PC-9 (cell line): ENCODE results near the gene ERMAP. TPM values are rescaled to one million over a fixed set of nuclear protein-coding genes. Genes with fewer than 3 reads are reported as not detected.

Experiments used
- BruUV-seq: library from RNA; stranded (reverse); fragments of 400-500 nt; replicated peaks from 2 replicates; lab custom pipeline; 2021; lab: Mats Ljungman, UMichigan
- CTCF ChIA-PET: fragments of 300-600 bp; sonication (Branson Sonifier 250); formaldehyde crosslinking; loops from one replicate; lab custom pipeline; 2022; ENCODE audit warnings: antibody characterized with exemption; lab: Charles Lee
- POLR2A ChIA-PET: fragments of 300-600 bp; sonication (Branson Sonifier 250); formaldehyde crosslinking; loops from one replicate; lab custom pipeline; 2022; ENCODE audit warnings: antibody characterized with exemption; ENCODE audit not compliant: unreplicated experiment; lab: Charles Lee
- DNase-seq, 2 experiments: peaks; one replicate each; pipeline versions ENCODE4 v3.0.0 to v3.0.0-alpha.2; 2015 to 2022; ENCODE audit warnings: mixed read lengths in 1 of 2
- H2AFZ ChIP-seq: fragments of 200-600 bp; sonication (generic); 2 replicates; pipeline ENCODE4 v1.8.1; 2017; ENCODE audit warnings: antibody characterized with exemption
- H3F3A ChIP-seq: fragments of 200-600 bp; sonication (generic); 2 replicates; pipeline ENCODE4 v1.8.1; 2017; ENCODE audit warnings: antibody characterized with exemption, mild to moderate bottlenecking, low read depth; ENCODE audit not compliant: insufficient read depth
- H3K27ac ChIP-seq: fragments of 200-600 bp; sonication (generic); 2 replicates; pipeline ENCODE4 v1.6.1; 2016; ENCODE audit warnings: mixed run types
- H3K27me3 ChIP-seq: fragments of 200-600 bp; sonication (generic); 2 replicates; pipeline ENCODE4 v1.6.1; 2016; ENCODE audit warnings: low read depth, mixed run types; ENCODE audit not compliant: insufficient read depth
- H3K36me3 ChIP-seq: fragments of 200-600 bp; sonication (generic); 2 replicates; pipeline ENCODE4 v1.6.1; 2016; ENCODE audit warnings: low read depth, mixed run types
- H3K4me1 ChIP-seq: fragments of 200-600 bp; sonication (generic); replicated peaks from 2 replicates; pipeline ENCODE4 v1.6.1; 2016; ENCODE audit warnings: mixed run types; ENCODE audit not compliant: insufficient read depth
- H3K4me2 ChIP-seq: fragments of 200-600 bp; sonication (generic); 2 replicates; pipeline ENCODE4 v1.6.1; 2017; ENCODE audit warnings: mixed run types
- H3K4me3 ChIP-seq: fragments of 200-600 bp; sonication (generic); 2 replicates; pipeline ENCODE4 v1.6.1; 2016; ENCODE audit warnings: mixed run types
- H3K79me2 ChIP-seq: fragments of 200-600 bp; sonication (generic); 2 replicates; pipeline ENCODE4 v1.6.1; 2017; ENCODE audit warnings: low read depth, mixed run types
- H3K9me2 ChIP-seq: fragments of 200-600 bp; sonication (generic); 2 replicates; pipeline ENCODE4 v1.8.1; 2017; ENCODE audit warnings: mild to moderate bottlenecking; ENCODE audit not compliant: insufficient read depth
- H3K9me3 ChIP-seq: fragments of 200-600 bp; sonication (generic); 2 replicates; pipeline ENCODE4 v1.8.1; 2016; ENCODE audit warnings: low read depth; ENCODE audit not compliant: insufficient read depth
- H4K20me1 ChIP-seq: fragments of 200-600 bp; sonication (generic); 2 replicates; pipeline ENCODE4 v1.8.1; 2017; ENCODE audit not compliant: insufficient read depth
- EZH2 ChIP-seq: fragments of 200-600 bp; sonication (generic); IDR thresholded peaks from 2 replicates; pipeline ENCODE4 v1.8.0; 2017; ENCODE audit warnings: antibody characterized with exemption, low read depth
- intact Hi-C: fragments of 100-400 bp; cut with micrococcal nuclease; formaldehyde crosslinking; loops from one replicate; pipeline ENCODE4 v1.10.0; 2022; ENCODE audit not compliant: unreplicated experiment
- total RNA-seq: library from RNA; stranded (reverse); gene quantifications from 2 replicates; pipeline ENCODE4 v1.2.3, GENCODE V29; 2021
- TF ChIP-seq, protein P1 (sequence below): fragments of 200-600 bp; sonication (generic); conservative IDR thresholded peaks from 2 replicates; pipeline ENCODE4 v1.6.1; 2017; ENCODE audit warnings: mixed run types, antibody characterized with exemption, mild to moderate bottlenecking, moderate library complexity

Gene ERMAP
- total RNA-seq, 1 experiment from 2014 or later = 20.8 TPM

DNA sequence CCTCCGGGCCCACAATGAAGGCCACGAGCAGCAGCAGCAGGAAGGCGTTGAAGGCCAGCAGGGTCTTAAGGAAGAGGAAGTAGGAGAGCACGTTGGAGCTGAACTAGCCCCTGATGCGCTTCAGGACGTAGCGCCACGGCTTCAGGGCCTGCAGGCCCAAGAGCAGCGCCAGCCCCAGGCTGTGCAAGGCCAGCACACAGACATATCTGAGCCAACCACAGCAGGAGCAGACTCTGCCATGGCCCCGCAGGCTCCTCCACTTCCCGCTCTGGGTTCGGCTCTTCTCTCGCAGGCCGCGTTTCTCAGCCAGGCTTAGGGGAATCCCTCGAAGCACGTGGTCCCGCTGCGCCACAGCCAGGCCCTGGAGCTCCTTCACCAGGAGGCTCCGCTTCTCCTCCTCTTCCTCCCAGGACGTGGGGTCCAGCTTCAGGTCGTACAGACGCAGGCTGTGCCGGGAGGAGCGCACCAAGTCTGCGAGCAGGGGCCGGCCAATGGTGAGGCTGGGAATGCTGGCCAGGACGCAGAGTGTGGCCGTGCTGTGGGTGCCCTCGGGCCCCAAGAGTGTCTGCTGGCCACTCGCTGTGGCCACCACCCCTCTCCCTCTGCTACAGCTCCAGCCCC, 71.2 kb downstream of the ERMAP start:
- H3K4me3 ChIP-seq = no peak overlapping the region
- POLR2A ChIA-PET = no interaction called here
- CTCF ChIA-PET = no interaction called here
- intact Hi-C loops = no loop called here
- H3K9me3 ChIP-seq = no peaks in the 10 kb centered on the region
- no peaks in the 10 kb centered on the region for H3K9me2 ChIP-seq
- H3K4me1 ChIP-seq = no peaks in the 10 kb centered on the region
- no peaks in the 10 kb centered on the region for H3K79me2 ChIP-seq
- H3K36me3 ChIP-seq = no peaks in the 10 kb centered on the region
- H3K27ac ChIP-seq = no peak overlapping the region
- H3F3A ChIP-seq = no peaks in the 10 kb centered on the region
- no TSS peak for BruUV-seq
- DNase-seq = no peak
- H4K20me1 ChIP-seq = no peaks in the 10 kb centered on the region
- no peak overlapping the region for H2AFZ ChIP-seq
- H3K27me3 ChIP-seq = no peaks in the 10 kb centered on the region
- TF ChIP-seq, protein P1, sequence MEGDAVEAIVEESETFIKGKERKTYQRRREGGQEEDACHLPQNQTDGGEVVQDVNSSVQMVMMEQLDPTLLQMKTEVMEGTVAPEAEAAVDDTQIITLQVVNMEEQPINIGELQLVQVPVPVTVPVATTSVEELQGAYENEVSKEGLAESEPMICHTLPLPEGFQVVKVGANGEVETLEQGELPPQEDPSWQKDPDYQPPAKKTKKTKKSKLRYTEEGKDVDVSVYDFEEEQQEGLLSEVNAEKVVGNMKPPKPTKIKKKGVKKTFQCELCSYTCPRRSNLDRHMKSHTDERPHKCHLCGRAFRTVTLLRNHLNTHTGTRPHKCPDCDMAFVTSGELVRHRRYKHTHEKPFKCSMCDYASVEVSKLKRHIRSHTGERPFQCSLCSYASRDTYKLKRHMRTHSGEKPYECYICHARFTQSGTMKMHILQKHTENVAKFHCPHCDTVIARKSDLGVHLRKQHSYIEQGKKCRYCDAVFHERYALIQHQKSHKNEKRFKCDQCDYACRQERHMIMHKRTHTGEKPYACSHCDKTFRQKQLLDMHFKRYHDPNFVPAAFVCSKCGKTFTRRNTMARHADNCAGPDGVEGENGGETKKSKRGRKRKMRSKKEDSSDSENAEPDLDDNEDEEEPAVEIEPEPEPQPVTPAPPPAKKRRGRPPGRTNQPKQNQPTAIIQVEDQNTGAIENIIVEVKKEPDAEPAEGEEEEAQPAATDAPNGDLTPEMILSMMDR = no peak
- no peak for TF ChIP-seq EZH2
- no peak overlapping the region for H3K4me2 ChIP-seq

GRCh38 chr1:42889264-42889663, 72.3 kb downstream of the ERMAP start:
- no peaks in the 10 kb centered on the region for H3K4me1 ChIP-seq
- no peaks in the 10 kb centered on the region for H3K9me2 ChIP-seq
- no peaks in the 10 kb centered on the region for H3F3A ChIP-seq
- no peaks in the 10 kb centered on the region for H3K36me3 ChIP-seq
- no peak for DNase-seq
- intact Hi-C loops = no loop called here
- H3K27ac ChIP-seq = no peak overlapping the region
- H3K79me2 ChIP-seq = no peaks in the 10 kb centered on the region
- H2AFZ ChIP-seq = no peak overlapping the region
- H3K9me3 ChIP-seq = 0 out of 2 replicates have a peak, but pooled peaks cover under 1% of the 10 kb centered on the region
- no peak for TF ChIP-seq EZH2
- TF ChIP-seq, protein P1 = no peak
- no peaks in the 10 kb centered on the region for H3K27me3 ChIP-seq
- CTCF ChIA-PET = no interaction called here
- H4K20me1 ChIP-seq = no peaks in the 10 kb centered on the region
- POLR2A ChIA-PET = no interaction called here
- no peak overlapping the region for H3K4me2 ChIP-seq
- no peak overlapping the region for H3K4me3 ChIP-seq
- BruUV-seq = no TSS peak

- intact Hi-C loops = no loop called here
- TF ChIP-seq, protein P1 = no peak
- TF ChIP-seq EZH2 = no peak
- Histone ChIP-seq H3K79me2 (no peaks in the 10 kb centered on the region), H3K36me3 (no peaks in the 10 kb centered on the region), H3K27ac (no peak overlapping the region), H3F3A (no peaks in the 10 kb centered on the region), H3K27me3 (no peaks in the 10 kb centered on the region), H4K20me1 (no peaks in the 10 kb centered on the region), H3K4me2 (no peak overlapping the region), H3K9me2 (no peaks in the 10 kb centered on the region), H3K4me1 (no peaks in the 10 kb centered on the region), H2AFZ (no peak overlapping the region), H3K9me3 (0 out of 2 replicates have a peak, but pooled peaks cover 5% of the 10 kb centered on the region), H3K4me3 (no peak overlapping the region)
- POLR2A ChIA-PET = interaction anchor here (0.6 kb wide), 1 partner anchor 214 kb away, joined by 5 read pairs; no protein-coding TSS in a partner anchor
- no peak for DNase-seq
- BruUV-seq = no TSS peak
- CTCF ChIA-PET = no interaction called here
Measured at GRCh38 chr1:42891465-42892138, 74.7 kb downstream of the ERMAP start.

Other genes starting within 250 kb of the ERMAP start
- gene PPIH, start 158.7 kb upstream of the ERMAP start, total RNA-seq = 82.7 and 102 TPM in 2 replicates
- 656 and 1,130 TPM in 2 replicates for gene YBX1, start 134.7 kb upstream of the ERMAP start, total RNA-seq
- not detected in 2 replicates for gene CLDN19, start 76.9 kb upstream of the ERMAP start, total RNA-seq
- 22.8 and 45.5 TPM in 2 replicates for gene P3H1, start 50.1 kb upstream of the ERMAP start, total RNA-seq
- 5.6 and 8.3 TPM in 2 replicates for gene C1orf50, start 49.9 kb upstream of the ERMAP start, total RNA-seq
- gene TMEM269, start 32.1 kb upstream of the ERMAP start, total RNA-seq = 0.28 and 1.0 TPM in 2 replicates
- gene SVBP, start 275 bp downstream of the ERMAP start, total RNA-seq = 32.3 and 32.6 TPM in 2 replicates
- gene ZNF691, start 29.5 kb downstream of the ERMAP start, total RNA-seq = 11.4 and 14.6 TPM in 2 replicates
- gene SLC2A1, start 141.7 kb downstream of the ERMAP start, total RNA-seq = 327 and 337 TPM in 2 replicates